ENCODE measurements around the gene LITAFD.

GRCh38 chr16:8892101-8892575 is 10.0 kb downstream of the LITAFD start:
- no peak for TF ChIP-seq CTCF (conservative IDR thresholded peaks at IDR 0.05)
- TF ChIP-seq EZH2 (IDR thresholded peaks at IDR 0.05; ENCODE audit: low read depth): no peak
